ENCODE measurements around the gene INSR. TPM values are rescaled to one million over a fixed set of nuclear protein-coding genes. Genes with fewer than 3 reads are reported as not detected.
"Not testable (repeated sequence)": the region's sequence is repeated elsewhere in the genome, so short reads cannot be mapped to it uniquely, and the experiment has no call there.

The INSR gene
- total RNA-seq, 1 donor: 7.5 TPM

DNA sequence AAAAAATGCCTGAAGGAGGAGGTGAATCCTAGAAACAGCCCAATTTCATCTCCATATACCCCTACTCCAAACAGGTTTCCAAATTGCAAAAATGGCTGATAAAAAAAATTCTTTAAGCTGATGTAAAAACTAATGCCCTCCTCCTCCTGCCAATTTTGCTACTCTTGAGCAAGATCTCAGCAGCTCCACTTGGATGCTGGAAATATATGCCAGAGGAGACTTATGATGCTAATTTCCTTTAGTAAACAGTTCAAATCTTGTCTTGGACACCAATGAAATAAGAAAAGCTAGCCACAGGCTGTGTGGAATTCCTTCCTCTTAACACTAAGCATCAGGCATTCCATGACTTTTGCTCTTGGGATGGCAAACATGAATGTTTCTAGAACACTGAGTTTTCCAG, 67.5 kb downstream of the INSR start:
- H3K4me1 ChIP-seq (ENCODE audit: insufficient read depth, low read length): no peaks in the 10 kb centered on the region
- H3K4me3 ChIP-seq (ENCODE audit: low read length): no peak overlapping the region
- no peaks in the 10 kb centered on the region for H3K27me3 ChIP-seq (ENCODE audit: insufficient read depth, low read length)
- H3K9me3 ChIP-seq (ENCODE audit: low read depth, low read length): no peaks in the 10 kb centered on the region

DNA sequence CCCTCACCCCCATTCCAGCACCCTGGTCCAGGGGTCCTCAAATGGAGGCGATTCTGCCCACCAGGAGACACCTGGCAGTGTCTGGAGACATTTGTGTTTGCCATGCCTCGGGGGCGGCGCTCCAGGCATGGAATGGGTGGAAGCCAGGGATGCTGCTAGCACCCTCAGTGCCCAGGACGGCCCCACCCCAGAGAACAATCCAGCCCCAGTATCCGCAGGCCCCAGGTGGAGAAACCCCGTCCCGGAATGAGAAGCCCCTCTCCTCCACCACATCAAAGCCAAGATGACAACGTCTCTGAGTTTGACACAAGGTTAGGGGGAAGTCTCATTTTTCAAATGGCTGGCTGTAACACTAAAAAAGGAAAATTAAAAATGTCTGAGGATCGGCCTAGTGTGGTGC, 68.5 kb downstream of the INSR start:
- H3K9me3 ChIP-seq (ENCODE audit: low read depth, low read length): no peaks in the 10 kb centered on the region
- H3K4me1 ChIP-seq (ENCODE audit: insufficient read depth, low read length): no peaks in the 10 kb centered on the region
- H3K27me3 ChIP-seq (ENCODE audit: insufficient read depth, low read length): no peaks in the 10 kb centered on the region
- H3K4me3 ChIP-seq (ENCODE audit: low read length): no peak overlapping the region

DNA sequence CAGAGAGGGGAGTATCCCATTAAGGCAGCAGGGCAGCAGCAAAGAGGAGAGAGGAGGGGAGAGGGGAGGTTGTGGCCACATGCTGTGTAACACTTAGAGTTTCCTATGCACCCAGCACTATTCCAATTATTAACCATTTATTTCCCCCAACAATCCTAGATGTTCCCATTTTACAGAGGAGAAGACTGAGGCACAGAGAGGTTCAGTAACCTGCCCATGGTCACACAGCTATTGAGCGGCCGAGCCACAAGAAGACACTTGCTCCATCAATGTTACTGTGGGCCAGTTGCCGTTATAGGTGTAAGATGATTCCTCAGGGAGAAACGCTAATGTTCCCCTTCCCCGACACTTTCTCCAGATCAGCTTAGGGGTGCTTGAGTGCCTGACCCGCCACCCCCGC, 69.2 kb downstream of the INSR start:
- Histone ChIP-seq H3K9me3 (ENCODE audit: low read depth, low read length) (no peaks in the 10 kb centered on the region), H3K4me1 (ENCODE audit: insufficient read depth, low read length) (no peaks in the 10 kb centered on the region), H3K4me3 (ENCODE audit: low read length) (no peak overlapping the region), H3K27me3 (ENCODE audit: insufficient read depth, low read length) (no peaks in the 10 kb centered on the region)

DNA sequence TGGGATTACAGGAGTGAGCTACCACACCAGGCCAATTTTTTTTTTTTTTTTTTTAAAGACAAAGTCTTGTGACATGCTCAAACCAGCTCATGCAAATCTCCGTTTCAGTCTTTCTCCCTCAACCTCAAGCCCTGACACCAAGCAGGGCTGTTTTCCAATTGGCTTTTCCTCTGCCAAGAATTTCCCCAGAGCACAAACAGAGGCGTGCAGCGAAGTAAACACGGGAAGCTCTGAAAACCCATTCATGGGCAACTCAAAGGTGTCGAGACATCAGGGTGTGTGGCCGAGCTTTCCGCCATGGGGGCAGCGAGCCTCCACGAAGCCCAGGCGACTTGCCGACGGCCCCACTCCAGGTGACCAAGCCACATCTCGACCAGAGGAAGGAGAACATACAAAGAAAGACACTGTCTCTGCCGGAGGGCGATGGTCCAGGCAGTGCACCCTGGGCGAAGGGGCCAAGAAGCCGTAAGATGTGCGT, 70.0 kb downstream of the INSR start:
- Histone ChIP-seq H3K4me3 (ENCODE audit: low read length) (no peak overlapping the region), H3K4me1 (ENCODE audit: insufficient read depth, low read length) (no peaks in the 10 kb centered on the region), H3K27me3 (ENCODE audit: insufficient read depth, low read length) (no peaks in the 10 kb centered on the region), H3K9me3 (ENCODE audit: low read depth, low read length) (no peaks in the 10 kb centered on the region)

DNA sequence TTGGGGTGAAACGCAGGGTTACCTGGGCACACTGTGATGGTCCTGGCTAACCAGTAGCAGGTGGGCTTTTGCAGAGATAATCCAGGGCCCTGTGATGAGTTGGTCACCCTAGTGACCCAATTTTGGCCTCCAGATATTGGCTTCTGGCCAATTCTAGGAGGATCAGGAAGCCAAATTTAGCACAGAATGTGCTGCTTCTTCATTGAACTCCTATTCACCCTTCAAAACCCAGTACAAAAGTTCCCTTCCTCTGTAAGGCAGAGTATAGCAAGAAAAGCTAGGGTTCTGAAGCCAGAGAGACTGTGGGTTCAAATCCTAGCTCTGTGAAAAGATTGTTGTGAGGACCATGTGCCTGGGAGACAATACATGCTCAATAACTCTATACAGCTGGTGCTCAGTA, 70.8 kb downstream of the INSR start:
- H3K4me1 ChIP-seq (ENCODE audit: insufficient read depth, low read length): no peaks in the 10 kb centered on the region

DNA sequence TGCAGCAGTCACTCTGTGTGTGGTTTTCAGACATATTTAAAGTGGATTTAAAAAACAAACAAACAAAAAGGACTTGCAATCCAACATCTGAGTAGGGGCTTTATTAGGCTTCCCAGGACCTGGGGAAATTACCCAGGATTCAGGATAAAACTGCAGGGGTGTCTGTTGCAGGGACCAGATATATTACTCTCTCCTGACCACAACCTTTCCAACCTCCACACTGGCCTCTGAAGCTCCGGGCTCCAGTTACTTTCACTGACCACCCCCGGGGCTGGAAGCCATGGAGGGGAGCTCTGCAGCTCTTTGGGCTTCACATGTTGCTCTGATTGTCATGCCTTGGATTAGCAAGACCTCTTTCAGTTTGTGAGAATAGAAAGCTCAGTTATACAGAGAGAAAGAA, 75.2 kb downstream of the INSR start:
- Histone ChIP-seq H3K27me3 (ENCODE audit: insufficient read depth, low read length) (no peaks in the 10 kb centered on the region), H3K4me1 (ENCODE audit: insufficient read depth, low read length) (no peaks in the 10 kb centered on the region), H3K4me3 (ENCODE audit: low read length) (no peak overlapping the region), H3K9me3 (ENCODE audit: low read depth, low read length) (no peaks in the 10 kb centered on the region)

More for the DNA sequence above, 70.8 kb downstream of the INSR start:
- no peak overlapping the region for H3K4me3 ChIP-seq (ENCODE audit: low read length)
- no peaks in the 10 kb centered on the region for H3K9me3 ChIP-seq (ENCODE audit: low read depth, low read length)
- no peaks in the 10 kb centered on the region for H3K27me3 ChIP-seq (ENCODE audit: insufficient read depth, low read length)

DNA sequence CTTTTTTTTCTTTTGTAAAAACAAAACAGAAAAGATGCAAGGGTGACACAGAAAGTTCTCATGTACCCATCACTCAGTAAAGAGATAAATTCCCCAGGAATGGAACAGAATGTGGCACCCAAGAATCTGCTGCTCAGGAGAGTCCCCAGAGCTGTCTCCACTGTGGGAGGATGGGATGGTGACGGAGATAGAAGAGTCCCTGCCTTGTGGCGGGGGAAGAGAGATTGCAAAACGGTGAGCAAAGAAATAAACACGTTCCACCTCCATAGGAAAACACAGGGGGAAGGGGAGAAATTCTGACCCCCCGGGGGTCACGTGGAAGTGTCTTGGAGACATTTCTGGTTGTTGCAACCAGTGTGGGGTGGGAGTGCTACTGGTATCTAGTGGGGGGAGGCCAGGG, 76.4 kb downstream of the INSR start:
- Histone ChIP-seq H3K9me3 (ENCODE audit: low read depth, low read length) (no peaks in the 10 kb centered on the region), H3K4me1 (ENCODE audit: insufficient read depth, low read length) (no peaks in the 10 kb centered on the region), H3K4me3 (ENCODE audit: low read length) (no peak overlapping the region), H3K27me3 (ENCODE audit: insufficient read depth, low read length) (no peaks in the 10 kb centered on the region)

DNA sequence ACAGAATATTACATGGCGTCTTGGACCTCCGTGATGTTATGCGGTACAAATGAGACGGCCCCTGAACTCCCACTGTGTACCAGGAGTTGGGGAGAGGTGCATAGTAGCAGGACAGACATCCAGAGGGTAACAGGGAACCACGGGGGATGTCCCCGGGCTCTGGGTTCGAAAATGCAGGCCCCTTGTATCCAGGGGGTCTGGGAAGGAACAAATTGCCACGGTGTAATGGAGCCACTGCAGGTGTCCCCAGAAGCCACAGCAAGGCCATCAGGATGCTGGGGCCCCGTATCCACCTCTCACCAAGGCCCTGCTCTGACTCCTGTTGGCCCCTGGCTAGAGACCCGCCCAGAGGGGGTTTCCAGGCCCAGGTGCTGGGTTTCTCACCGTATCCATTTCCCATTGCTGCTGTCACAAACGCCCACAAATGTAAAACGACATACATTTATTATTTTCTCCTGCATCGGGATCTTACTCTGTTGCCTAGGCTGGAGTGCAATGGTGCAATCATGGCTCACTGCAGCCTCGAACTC, 77.8 kb downstream of the INSR start:
- Histone ChIP-seq H3K4me3 (ENCODE audit: low read length) (no peak overlapping the region), H3K9me3 (ENCODE audit: low read depth, low read length) (no peaks in the 10 kb centered on the region), H3K4me1 (ENCODE audit: insufficient read depth, low read length) (no peaks in the 10 kb centered on the region), H3K27me3 (ENCODE audit: insufficient read depth, low read length) (no peaks in the 10 kb centered on the region)

DNA sequence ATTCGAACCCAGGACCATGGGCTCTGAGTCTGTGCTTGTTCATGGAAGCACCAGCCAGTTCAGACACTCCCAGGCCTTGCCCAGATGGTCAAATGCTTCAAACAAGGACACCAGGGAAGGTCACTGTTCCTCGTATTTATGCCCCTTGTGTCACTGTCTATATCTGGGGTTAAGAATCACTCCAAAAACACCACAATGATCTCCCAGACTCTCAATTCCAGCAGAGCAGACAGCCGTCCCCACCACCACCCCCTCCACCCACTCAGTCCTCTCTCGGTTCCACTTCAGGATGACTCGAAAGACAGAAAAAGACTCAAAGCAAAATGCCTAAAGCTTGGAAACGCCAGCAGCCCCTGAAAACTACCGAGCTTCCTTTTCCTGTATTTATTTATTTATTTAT, 79.0 kb downstream of the INSR start:
- Histone ChIP-seq H3K4me3 (ENCODE audit: low read length) (no peak overlapping the region), H3K9me3 (ENCODE audit: low read depth, low read length) (no peaks in the 10 kb centered on the region), H3K27me3 (ENCODE audit: insufficient read depth, low read length) (no peaks in the 10 kb centered on the region), H3K4me1 (ENCODE audit: insufficient read depth, low read length) (no peaks in the 10 kb centered on the region)

DNA sequence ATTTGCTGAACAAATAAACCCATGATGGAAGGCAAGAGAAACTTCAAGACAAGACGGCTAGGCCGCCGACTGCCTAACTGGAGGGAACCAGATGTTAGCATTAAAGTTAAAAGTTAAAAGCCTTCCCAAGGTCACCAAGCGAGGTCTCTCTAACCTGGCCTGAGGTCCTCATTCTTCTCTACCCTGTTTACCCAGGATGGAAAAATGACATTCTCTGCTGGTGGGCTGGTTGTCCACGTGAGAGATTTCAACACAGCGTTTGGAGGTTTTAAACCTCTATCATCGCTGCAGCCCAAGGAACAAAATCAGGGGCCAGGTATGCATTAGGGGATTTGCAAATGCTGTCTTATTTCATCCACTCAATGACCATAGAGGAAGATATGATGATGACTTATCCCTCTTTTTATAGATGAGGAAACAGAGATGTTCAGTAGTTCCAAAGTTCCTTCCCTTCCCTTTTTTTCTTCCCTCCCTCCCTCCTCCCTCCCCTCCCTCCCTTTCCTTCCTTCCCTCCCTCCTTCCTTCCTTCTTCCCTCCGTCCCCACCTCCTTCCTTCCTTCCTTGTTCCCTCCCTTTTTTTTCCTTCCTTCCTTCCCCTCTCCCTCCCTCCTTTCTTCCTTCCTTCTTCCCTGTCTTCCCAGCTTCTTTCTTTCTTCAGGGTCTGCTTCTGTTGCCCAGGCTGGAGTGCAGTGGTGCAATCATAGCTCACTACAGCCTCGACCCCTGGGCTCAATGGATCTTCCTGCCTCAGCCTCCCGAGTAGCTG, 79.7 kb downstream of the INSR start:
- H3K27me3 ChIP-seq (ENCODE audit: insufficient read depth, low read length): no peaks in the 10 kb centered on the region
- H3K4me3 ChIP-seq (ENCODE audit: low read length): no peak overlapping the region
- no peaks in the 10 kb centered on the region for H3K4me1 ChIP-seq (ENCODE audit: insufficient read depth, low read length)
- H3K9me3 ChIP-seq (ENCODE audit: low read depth, low read length): no peaks in the 10 kb centered on the region

DNA sequence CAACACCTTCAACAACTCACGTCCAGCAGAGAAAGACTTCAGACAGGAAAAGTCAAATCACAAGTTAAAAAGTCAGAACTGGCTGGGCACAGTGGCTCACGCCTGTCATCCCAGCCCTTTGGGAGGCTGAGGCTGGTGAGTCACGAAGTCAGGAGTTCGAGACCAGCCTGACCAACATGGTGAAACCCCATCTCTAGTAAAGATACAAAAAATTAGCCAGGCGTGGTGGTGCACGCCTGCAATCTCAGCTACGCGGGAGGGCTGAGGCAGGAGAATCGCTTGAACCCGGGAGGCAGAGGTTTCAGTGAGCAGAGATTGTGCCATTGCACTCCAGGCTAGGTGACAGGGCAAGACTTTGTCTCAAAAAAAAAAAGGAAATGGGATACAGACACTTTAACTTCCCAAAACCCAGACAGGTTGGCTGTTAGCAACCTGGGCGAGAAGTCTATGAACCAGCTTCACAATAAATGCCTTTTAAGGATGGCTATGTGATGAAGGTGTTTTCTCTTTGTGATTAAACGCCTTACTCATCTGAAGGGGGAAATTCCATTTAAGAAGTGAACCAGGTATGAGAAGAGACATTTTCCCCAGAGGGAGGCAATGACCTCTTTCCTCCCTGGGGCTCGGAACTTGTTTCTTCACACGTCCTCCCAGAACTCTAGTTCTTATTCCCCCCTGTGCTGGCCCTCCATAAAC, 80.4 kb downstream of the INSR start:
- Histone ChIP-seq H3K4me3 (ENCODE audit: low read length) (no peak overlapping the region), H3K27me3 (ENCODE audit: insufficient read depth, low read length) (no peaks in the 10 kb centered on the region), H3K4me1 (ENCODE audit: insufficient read depth, low read length) (no peaks in the 10 kb centered on the region), H3K9me3 (ENCODE audit: low read depth, low read length) (no peaks in the 10 kb centered on the region)

DNA sequence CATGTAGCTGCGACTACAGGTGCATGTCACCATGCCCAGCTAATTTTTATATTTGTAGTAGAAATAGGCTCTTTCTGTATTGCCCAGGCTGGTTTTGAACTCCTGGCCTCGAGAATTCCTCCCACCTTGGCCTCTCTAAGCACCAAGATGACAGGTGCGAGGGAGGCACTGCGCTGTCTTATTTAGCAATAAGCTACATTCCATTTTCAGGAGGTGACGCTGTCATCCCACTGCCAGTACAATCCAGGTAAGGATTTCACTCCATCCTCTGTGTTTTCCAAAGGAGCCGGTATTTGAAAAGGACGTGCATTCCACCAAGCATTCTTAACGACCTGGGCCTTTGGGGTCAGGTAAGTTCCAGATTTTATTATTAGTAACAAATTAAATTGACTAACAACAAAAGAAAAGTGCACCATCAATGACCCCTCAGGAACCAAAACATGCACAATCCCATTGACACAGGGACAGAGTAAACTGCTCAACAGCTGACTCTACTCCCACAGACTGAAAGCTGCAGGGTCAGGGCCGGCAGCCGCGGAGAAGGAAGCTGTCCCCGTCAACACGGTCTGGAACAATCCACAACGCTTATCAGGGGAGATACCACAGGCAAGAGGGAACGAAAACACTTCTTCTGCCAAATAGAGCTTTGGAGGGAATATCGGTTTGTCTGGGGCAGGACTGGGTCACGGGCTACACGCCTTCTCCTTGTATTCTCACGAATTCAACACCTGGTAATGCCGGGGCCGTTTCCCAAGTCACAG, 82.8 kb downstream of the INSR start:
- Histone ChIP-seq H3K4me3 (ENCODE audit: low read length) (no peak overlapping the region), H3K27me3 (ENCODE audit: insufficient read depth, low read length) (no peaks in the 10 kb centered on the region), H3K9me3 (ENCODE audit: low read depth, low read length) (no peaks in the 10 kb centered on the region), H3K4me1 (ENCODE audit: insufficient read depth, low read length) (no peaks in the 10 kb centered on the region)

DNA sequence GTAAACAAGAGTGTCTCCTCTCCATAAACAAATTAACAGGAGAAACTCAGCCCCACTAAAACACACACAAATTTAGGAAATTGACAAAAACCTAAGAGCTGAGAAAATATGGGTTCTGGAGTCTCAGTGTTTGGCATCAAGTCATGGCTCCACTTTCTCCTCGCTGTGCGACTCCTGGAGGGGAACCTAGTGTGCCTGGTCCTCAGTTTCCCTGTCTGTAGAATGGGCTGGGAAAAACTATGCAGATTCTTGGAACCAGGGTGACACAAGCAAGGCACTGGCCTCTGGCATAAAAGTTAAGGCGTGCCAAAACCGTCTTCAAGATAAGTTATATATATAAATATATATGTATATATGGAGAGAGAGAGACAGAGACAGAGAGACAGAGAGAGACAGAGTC, 83.9 kb downstream of the INSR start:
- H3K4me1 ChIP-seq (ENCODE audit: insufficient read depth, low read length): no peaks in the 10 kb centered on the region
- no peaks in the 10 kb centered on the region for H3K9me3 ChIP-seq (ENCODE audit: low read depth, low read length)
- H3K27me3 ChIP-seq (ENCODE audit: insufficient read depth, low read length): no peaks in the 10 kb centered on the region

DNA sequence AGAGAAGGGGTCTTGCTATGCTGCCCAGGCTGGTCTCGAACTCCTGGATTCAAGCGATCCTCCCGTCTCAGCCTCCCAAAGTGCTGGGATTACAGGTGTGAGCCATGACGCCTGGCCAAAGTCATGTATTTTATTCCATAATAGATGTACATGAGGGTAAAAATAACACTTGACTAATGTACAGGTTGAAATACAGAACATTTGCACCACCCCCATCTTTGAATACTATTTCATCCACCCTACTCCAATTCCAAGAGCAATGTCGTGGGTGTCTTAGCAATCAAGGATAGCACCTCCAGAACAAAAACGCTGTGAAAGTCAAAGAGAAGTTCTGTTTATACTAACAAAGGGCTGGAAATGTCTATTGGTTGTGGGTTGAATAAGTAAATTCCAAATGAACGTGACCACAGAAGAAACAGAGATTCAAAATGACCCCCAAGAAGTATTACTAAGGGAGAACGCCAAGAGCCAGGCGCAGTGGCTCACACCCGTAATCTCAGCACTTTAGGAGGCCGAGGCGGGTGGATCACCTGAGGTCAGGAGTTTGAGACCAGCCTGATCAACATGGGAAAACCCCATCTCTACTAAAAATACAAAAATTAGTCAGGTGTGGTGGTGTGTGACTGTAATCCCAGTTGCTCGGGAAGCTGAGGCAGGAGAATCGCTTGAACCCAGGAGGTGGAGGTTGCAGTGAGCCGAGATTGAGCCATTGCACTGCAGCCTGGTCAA, 84.5 kb downstream of the INSR start:
- not testable (repeated sequence) for H3K4me3 ChIP-seq (ENCODE audit: low read length); H3K4me1 ChIP-seq (ENCODE audit: insufficient read depth, low read length); H3K9me3 ChIP-seq (ENCODE audit: low read depth, low read length); H3K27me3 ChIP-seq (ENCODE audit: insufficient read depth, low read length)

More for the DNA sequence above, 83.9 kb downstream of the INSR start:
- no peak overlapping the region for H3K4me3 ChIP-seq (ENCODE audit: low read length)

DNA sequence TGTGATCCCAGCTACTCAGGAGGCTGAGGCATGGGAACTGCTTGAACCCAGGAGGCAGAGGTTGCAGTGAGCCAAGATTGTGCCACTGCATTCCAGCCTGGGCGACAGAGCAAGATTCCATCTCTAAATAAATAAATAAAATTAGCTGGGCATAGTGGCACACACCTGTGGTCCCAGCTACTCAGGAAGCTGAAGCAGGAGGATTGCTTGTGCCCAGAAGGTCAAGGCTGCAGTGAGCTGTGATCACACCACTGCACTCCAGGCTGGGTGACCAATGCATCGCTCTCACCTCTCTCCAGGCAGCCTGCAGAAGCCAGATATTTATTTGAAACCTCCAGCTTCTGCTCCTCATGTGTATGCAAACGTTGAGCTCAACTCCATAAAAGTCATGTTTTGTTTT, 85.2 kb downstream of the INSR start:
- H3K4me1 ChIP-seq (ENCODE audit: insufficient read depth, low read length); H3K27me3 ChIP-seq (ENCODE audit: insufficient read depth, low read length); H3K4me3 ChIP-seq (ENCODE audit: low read length); H3K9me3 ChIP-seq (ENCODE audit: low read depth, low read length): not testable (repeated sequence)
